IPS-18a (cell line): ENCODE measurements around the gene C8A.

Source experiments
- H3K27ac ChIP-seq: one replicate; pipeline ENCODE4 v1.5.1; 2013; ENCODE audit warnings: low read length
- H3K27me3 ChIP-seq: one replicate; pipeline ENCODE4 v1.6.1; 2013; ENCODE audit warnings: mild to moderate bottlenecking, low read length; ENCODE audit not compliant: control insufficient read depth, insufficient read depth
- H3K36me3 ChIP-seq: one replicate; pipeline ENCODE4 v1.6.1; 2013; ENCODE audit warnings: low read depth, low read length; ENCODE audit not compliant: control insufficient read depth
- H3K4me1 ChIP-seq: one replicate; pipeline ENCODE4 v1.6.1; 2013; ENCODE audit warnings: low read depth, low read length; ENCODE audit not compliant: control insufficient read depth
- H3K4me3 ChIP-seq: one replicate; pipeline ENCODE4 v1.5.1; 2013; ENCODE audit warnings: low read length
- H3K9ac ChIP-seq: one replicate; pipeline ENCODE4 v1.6.1; 2013; ENCODE audit warnings: mild to moderate bottlenecking, low read length, moderate library complexity
- H3K9me3 ChIP-seq: one replicate; pipeline ENCODE4 v1.6.1; 2013; ENCODE audit warnings: low read depth, low read length; ENCODE audit not compliant: control insufficient read depth

The C8A gene

GRCh38 chr1:56864430-56864829 is 9.8 kb downstream of the C8A start:
- no peak overlapping the region for H3K9ac ChIP-seq
- H3K27me3 ChIP-seq: no peaks in the 10 kb centered on the region
- no peaks in the 10 kb centered on the region for H3K36me3 ChIP-seq
- H3K27ac ChIP-seq: no peak overlapping the region
- no peaks in the 10 kb centered on the region for H3K4me1 ChIP-seq
- no peak overlapping the region for H3K4me3 ChIP-seq
- no peaks in the 10 kb centered on the region for H3K9me3 ChIP-seq

- H3K27me3 ChIP-seq: no peaks in the 10 kb centered on the region
- H3K4me3 ChIP-seq: no peak overlapping the region
- H3K4me1 ChIP-seq: no peaks in the 10 kb centered on the region
- H3K27ac ChIP-seq: no peak overlapping the region
- H3K9ac ChIP-seq: no peak overlapping the region
- no peaks in the 10 kb centered on the region for H3K9me3 ChIP-seq
- H3K36me3 ChIP-seq: no peaks in the 10 kb centered on the region
Measured at GRCh38 chr1:56866656-56867055, 12.1 kb downstream of the C8A start.

- no peak overlapping the region for H3K9ac ChIP-seq
- H3K4me1 ChIP-seq: no peaks in the 10 kb centered on the region
- H3K36me3 ChIP-seq: no peaks in the 10 kb centered on the region
- no peaks in the 10 kb centered on the region for H3K27me3 ChIP-seq
- no peak overlapping the region for H3K4me3 ChIP-seq
- H3K27ac ChIP-seq: no peak overlapping the region
- H3K9me3 ChIP-seq: no peaks in the 10 kb centered on the region
Measured at GRCh38 chr1:56867491-56867890, 12.9 kb downstream of the C8A start.

GRCh38 chr1:56868761-56869160 is 14.2 kb downstream of the C8A start:
- Histone ChIP-seq H3K9ac (no peak overlapping the region), H3K27ac (no peak overlapping the region), H3K36me3 (no peaks in the 10 kb centered on the region), H3K4me1 (no peaks in the 10 kb centered on the region), H3K27me3 (no peaks in the 10 kb centered on the region), H3K4me3 (no peak overlapping the region), H3K9me3 (no peaks in the 10 kb centered on the region)

GRCh38 chr1:56872597-56872996 is 18.0 kb downstream of the C8A start:
- no peak overlapping the region for H3K27ac ChIP-seq
- H3K9me3 ChIP-seq: no peaks in the 10 kb centered on the region
- H3K36me3 ChIP-seq: no peaks in the 10 kb centered on the region
- no peaks in the 10 kb centered on the region for H3K4me1 ChIP-seq
- H3K4me3 ChIP-seq: no peak overlapping the region
- no peak overlapping the region for H3K9ac ChIP-seq
- no peaks in the 10 kb centered on the region for H3K27me3 ChIP-seq

- no peak overlapping the region for H3K9ac ChIP-seq
- H3K36me3 ChIP-seq: no peaks in the 10 kb centered on the region
- no peaks in the 10 kb centered on the region for H3K4me1 ChIP-seq
- no peak overlapping the region for H3K27ac ChIP-seq
- no peak overlapping the region for H3K4me3 ChIP-seq
- no peaks in the 10 kb centered on the region for H3K27me3 ChIP-seq
- no peaks in the 10 kb centered on the region for H3K9me3 ChIP-seq
Measured at GRCh38 chr1:56873213-56873612, 18.6 kb downstream of the C8A start.

- Histone ChIP-seq H3K9ac (no peak overlapping the region), H3K27ac (no peak overlapping the region), H3K36me3 (no peaks in the 10 kb centered on the region), H3K4me3 (no peak overlapping the region), H3K27me3 (no peaks in the 10 kb centered on the region), H3K9me3 (no peaks in the 10 kb centered on the region), H3K4me1 (no peaks in the 10 kb centered on the region)
Measured at GRCh38 chr1:56874689-56875088, 20.1 kb downstream of the C8A start.

- no peaks in the 10 kb centered on the region for H3K4me1 ChIP-seq
Measured at GRCh38 chr1:56877973-56878372, 23.4 kb downstream of the C8A start.

GRCh38 chr1:56880774-56881173 is 26.2 kb downstream of the C8A start:
- H3K4me3 ChIP-seq: no peak overlapping the region
- H3K9me3 ChIP-seq: no peaks in the 10 kb centered on the region
- no peak overlapping the region for H3K27ac ChIP-seq
- H3K9ac ChIP-seq: no peak overlapping the region
- H3K4me1 ChIP-seq: no peaks in the 10 kb centered on the region
- no peaks in the 10 kb centered on the region for H3K36me3 ChIP-seq
- no peaks in the 10 kb centered on the region for H3K27me3 ChIP-seq

More at GRCh38 chr1:56877973-56878372, 23.4 kb downstream of the C8A start:
- H3K36me3 ChIP-seq: no peaks in the 10 kb centered on the region
- H3K27me3 ChIP-seq: no peaks in the 10 kb centered on the region
- no peak overlapping the region for H3K4me3 ChIP-seq
- H3K9ac ChIP-seq: no peak overlapping the region
- no peaks in the 10 kb centered on the region for H3K9me3 ChIP-seq
- no peak overlapping the region for H3K27ac ChIP-seq

GRCh38 chr1:56881417-56881816 is 26.8 kb downstream of the C8A start:
- H3K27me3 ChIP-seq: no peaks in the 10 kb centered on the region
- H3K9me3 ChIP-seq: no peaks in the 10 kb centered on the region
- H3K36me3 ChIP-seq: no peaks in the 10 kb centered on the region
- H3K9ac ChIP-seq: no peak overlapping the region
- no peak overlapping the region for H3K4me3 ChIP-seq
- no peak overlapping the region for H3K27ac ChIP-seq
- H3K4me1 ChIP-seq: no peaks in the 10 kb centered on the region

- Histone ChIP-seq H3K36me3 (no peaks in the 10 kb centered on the region), H3K4me1 (no peaks in the 10 kb centered on the region), H3K27ac (no peak overlapping the region), H3K9ac (no peak overlapping the region), H3K9me3 (no peaks in the 10 kb centered on the region), H3K4me3 (no peak overlapping the region), H3K27me3 (no peaks in the 10 kb centered on the region)
Measured at GRCh38 chr1:56890229-56890628, 35.6 kb downstream of the C8A start.

- H3K4me3 ChIP-seq: no peak overlapping the region
- no peaks in the 10 kb centered on the region for H3K9me3 ChIP-seq
- H3K36me3 ChIP-seq: no peaks in the 10 kb centered on the region
- no peaks in the 10 kb centered on the region for H3K4me1 ChIP-seq
- H3K9ac ChIP-seq: no peak overlapping the region
- no peaks in the 10 kb centered on the region for H3K27me3 ChIP-seq
- no peak overlapping the region for H3K27ac ChIP-seq
Measured at GRCh38 chr1:56894014-56894413, 39.4 kb downstream of the C8A start.
